Esophagus muscularis mucosa (tissue), 4 donors: ENCODE measurements around the gene DDX39B. TPM values are rescaled to one million over a fixed set of nuclear protein-coding genes. Genes with fewer than 3 reads are reported as not detected.

ENCODE experiments used
- DNase-seq: peaks from one replicate; pipeline ENCODE4 v3.0.0-alpha.2; 2017; ENCODE audit errors: extremely low spot score
- H3K27ac ChIP-seq, 4 donors: fragments of 200-600 bp; sonication (generic); replicated peaks in 1 of 4; 1 replicate in 3 of 4; 2 replicates in 1 of 4; pipeline ENCODE4 v1.5.1; 2016 to 2019; ENCODE audit warnings: mild to moderate bottlenecking in 1 of 4
- H3K27me3 ChIP-seq, 4 donors: fragments of 200-600 bp; sonication (generic); one replicate each; pipeline versions ENCODE4 v1.5.1 to v1.6.0; 2016 to 2019
- H3K36me3 ChIP-seq, 4 donors: fragments of 200-600 bp; sonication (generic); one replicate each; pipeline ENCODE4 v1.5.1; 2016 to 2019
- H3K4me1 ChIP-seq, 4 donors: fragments of 200-600 bp; sonication (generic); one replicate each; pipeline ENCODE4 v1.5.1; 2016 to 2019
- H3K4me3 ChIP-seq, 4 donors: fragments of 200-600 bp; sonication (generic); 1 replicate in 2 of 4; 2 replicates in 2 of 4; pipeline ENCODE4 v1.5.1; 2016 to 2019; ENCODE audit warnings: mild to moderate bottlenecking in 4 of 4, moderate library complexity in 1 of 4
- H3K9me3 ChIP-seq, 4 donors: fragments of 200-600 bp; sonication (generic); 1 replicate in 3 of 4; 2 replicates in 1 of 4; pipeline ENCODE4 v1.5.1; 2016 to 2019
- EP300 ChIP-seq: sonication (generic); formaldehyde crosslinking; IDR thresholded peaks from one replicate; pipeline ENCODE4 v1.6.1; 2017; ENCODE audit warnings: antibody characterized with exemption
- POLR2A ChIP-seq: fragments of 450-650 bp; IDR thresholded peaks from one replicate; pipeline ENCODE4 v1.6.1; 2017; ENCODE audit warnings: antibody characterized with exemption, moderate library complexity, mild to moderate bottlenecking, low read depth
- POLR2AphosphoS5 ChIP-seq, 2 donors: sonication (generic); formaldehyde crosslinking; IDR thresholded peaks; one replicate each; pipeline ENCODE4 v1.6.1; 2017; ENCODE audit warnings: antibody characterized with exemption in 2 of 2
- WGBS: methylation state at CpG from one replicate; pipeline ENCODE4 v1.1.5; 2018; 5-methylcytosine and 5-hydroxymethylcytosine counted together
- intact Hi-C: fragments of 100-400 bp; cut with DNase I; formaldehyde crosslinking; loops from one replicate; pipeline ENCODE4 v1.15.1; 2023
- total RNA-seq, 4 donors: library from RNA; depleted of rRNA; stranded (reverse); fragments of >200 nt; gene quantifications; one replicate each; pipeline versions ENCODE4 v1.1.0 to v1.2.1, GENCODE V29; 2016
- TF ChIP-seq, protein P1 (sequence below), 3 experiments: fragments of 200-600 bp in 2 of 3; fragments of 450-650 bp in 1 of 3; sonication (generic) in 2 of 3; IDR thresholded peaks; one replicate each; pipeline ENCODE4 v1.5.1; 2017 to 2019; ENCODE audit warnings: antibody characterized with exemption in 3 of 3, mild to moderate bottlenecking in 2 of 3, moderate library complexity in 1 of 3

DDX39B gene
- total RNA-seq, 4 donors from 2014 or later, result 186 to 257 (median 213) TPM

- H3K4me1 ChIP-seq, result peaks cover 37 to 63% (median 56%) of the 10 kb centered on the region in 4 donors
- DNase-seq, result no peak
- H3K36me3 ChIP-seq, result peaks cover 27 to 43% (median 41%) of the 10 kb centered on the region in 4 donors
- TF ChIP-seq EP300 (no peak), POLR2AphosphoS5 (IDR thresholded peaks at IDR 0.05) (no peak), POLR2A (no peak)
- TF ChIP-seq, protein P1, sequence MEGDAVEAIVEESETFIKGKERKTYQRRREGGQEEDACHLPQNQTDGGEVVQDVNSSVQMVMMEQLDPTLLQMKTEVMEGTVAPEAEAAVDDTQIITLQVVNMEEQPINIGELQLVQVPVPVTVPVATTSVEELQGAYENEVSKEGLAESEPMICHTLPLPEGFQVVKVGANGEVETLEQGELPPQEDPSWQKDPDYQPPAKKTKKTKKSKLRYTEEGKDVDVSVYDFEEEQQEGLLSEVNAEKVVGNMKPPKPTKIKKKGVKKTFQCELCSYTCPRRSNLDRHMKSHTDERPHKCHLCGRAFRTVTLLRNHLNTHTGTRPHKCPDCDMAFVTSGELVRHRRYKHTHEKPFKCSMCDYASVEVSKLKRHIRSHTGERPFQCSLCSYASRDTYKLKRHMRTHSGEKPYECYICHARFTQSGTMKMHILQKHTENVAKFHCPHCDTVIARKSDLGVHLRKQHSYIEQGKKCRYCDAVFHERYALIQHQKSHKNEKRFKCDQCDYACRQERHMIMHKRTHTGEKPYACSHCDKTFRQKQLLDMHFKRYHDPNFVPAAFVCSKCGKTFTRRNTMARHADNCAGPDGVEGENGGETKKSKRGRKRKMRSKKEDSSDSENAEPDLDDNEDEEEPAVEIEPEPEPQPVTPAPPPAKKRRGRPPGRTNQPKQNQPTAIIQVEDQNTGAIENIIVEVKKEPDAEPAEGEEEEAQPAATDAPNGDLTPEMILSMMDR (IDR thresholded peaks at IDR 0.05), result no peak
- peak overlapping the region; percentile 86 to 98 (median 90) for H3K27ac ChIP-seq
- intact Hi-C loops, result loop anchor here (5.0 kb wide), 1 partner anchor 44 kb away; the partner anchor contains the start of gene MICB
- H3K27me3 ChIP-seq, result no peaks in the 10 kb centered on the region
- H3K4me3 ChIP-seq, result peak overlapping the region; percentile 63 to 82 (median 72)
- 0% methylated on average over 21 of the region's 21 CpGs for WGBS
- H3K9me3 ChIP-seq, result no peaks in the 10 kb centered on the region
Measured at GRCh38 chr6:31541059-31541657, 645 bp downstream of the DDX39B start.

- intact Hi-C loops, result loop anchor here (5.0 kb wide), 1 partner anchor 43 kb away; the partner anchor contains the start of gene MICB
- no peaks in the 10 kb centered on the region for H3K27me3 ChIP-seq
- 9% methylated on average over 4 of the region's 4 CpGs for WGBS
Measured at GRCh38 chr6:31540640-31541039, 1.2 kb downstream of the DDX39B start.

GRCh38 chr6:31538805-31539400, 2.9 kb downstream of the DDX39B start:
- H3K9me3 ChIP-seq, result no peaks in the 10 kb centered on the region
- WGBS, result 54% methylated on average over 6 of the region's 6 CpGs
- DNase-seq, result no peak
- peaks cover 50 to 65% (median 63%) of the 10 kb centered on the region in 4 donors for H3K36me3 ChIP-seq
- TF ChIP-seq EP300, result no peak
- TF ChIP-seq POLR2AphosphoS5 (IDR thresholded peaks at IDR 0.05), result no peak
- TF ChIP-seq, protein P1 (IDR thresholded peaks at IDR 0.05), result no peak
- TF ChIP-seq POLR2A, result no peak
- no peaks in the 10 kb centered on the region for H3K27me3 ChIP-seq
- H3K27ac ChIP-seq, result peak overlapping the region in 2 of 4 donors; percentile 91 to 98
- intact Hi-C loops, result no loop called here
- peaks cover 37 to 60% (median 55%) of the 10 kb centered on the region in 4 donors for H3K4me1 ChIP-seq
- H3K4me3 ChIP-seq, result peak overlapping the region in 1 of 4 donors; percentile 71

More at GRCh38 chr6:31540640-31541039, 1.2 kb downstream of the DDX39B start:
- no peaks in the 10 kb centered on the region for H3K9me3 ChIP-seq
- H3K4me1 ChIP-seq, result peaks cover 37 to 61% (median 55%) of the 10 kb centered on the region in 4 donors
- peak overlapping the region; percentile 63 to 82 (median 72) for H3K4me3 ChIP-seq
- H3K36me3 ChIP-seq, result peaks cover 33 to 48% (median 46%) of the 10 kb centered on the region in 4 donors
- no peak for DNase-seq
- no peak for TF ChIP-seq POLR2AphosphoS5 (IDR thresholded peaks at IDR 0.05)
- TF ChIP-seq POLR2A, result no peak
- TF ChIP-seq EP300, result no peak
- TF ChIP-seq, protein P1 (IDR thresholded peaks at IDR 0.05), result no peak
- H3K27ac ChIP-seq, result peak overlapping the region; percentile 86 to 98 (median 90)

GRCh38 chr6:31535538-31536324, 6.1 kb downstream of the DDX39B start:
- WGBS, result 66% methylated on average over 2 of the region's 2 CpGs
- DNase-seq, result no peak
- intact Hi-C loops, result no loop called here
- H3K27me3 ChIP-seq, result no peaks in the 10 kb centered on the region
- H3K27ac ChIP-seq, result no peak overlapping the region
- peaks cover 74 to 97% (median 95%) of the 10 kb centered on the region in 4 donors for H3K36me3 ChIP-seq
- H3K4me3 ChIP-seq, result no peak overlapping the region
- no peaks in the 10 kb centered on the region for H3K9me3 ChIP-seq
- peaks cover 27 to 48% (median 42%) of the 10 kb centered on the region in 4 donors for H3K4me1 ChIP-seq
- TF ChIP-seq, protein P1 (IDR thresholded peaks at IDR 0.05), result no peak
- no peak for TF ChIP-seq POLR2AphosphoS5 (IDR thresholded peaks at IDR 0.05)
- no peak for TF ChIP-seq POLR2A
- TF ChIP-seq EP300, result no peak
